ENCODE data around the gene CRHR1. TPM values are rescaled to one million over a fixed set of nuclear protein-coding genes. Genes with fewer than 3 reads are reported as not detected.

Gene CRHR1
- total and polyA plus RNA-seq, 8 donors: not detected

GRCh38 chr17:45849536-45849990 lies 65.4 kb downstream of the CRHR1 start:
- TF ChIP-seq, protein P1, sequence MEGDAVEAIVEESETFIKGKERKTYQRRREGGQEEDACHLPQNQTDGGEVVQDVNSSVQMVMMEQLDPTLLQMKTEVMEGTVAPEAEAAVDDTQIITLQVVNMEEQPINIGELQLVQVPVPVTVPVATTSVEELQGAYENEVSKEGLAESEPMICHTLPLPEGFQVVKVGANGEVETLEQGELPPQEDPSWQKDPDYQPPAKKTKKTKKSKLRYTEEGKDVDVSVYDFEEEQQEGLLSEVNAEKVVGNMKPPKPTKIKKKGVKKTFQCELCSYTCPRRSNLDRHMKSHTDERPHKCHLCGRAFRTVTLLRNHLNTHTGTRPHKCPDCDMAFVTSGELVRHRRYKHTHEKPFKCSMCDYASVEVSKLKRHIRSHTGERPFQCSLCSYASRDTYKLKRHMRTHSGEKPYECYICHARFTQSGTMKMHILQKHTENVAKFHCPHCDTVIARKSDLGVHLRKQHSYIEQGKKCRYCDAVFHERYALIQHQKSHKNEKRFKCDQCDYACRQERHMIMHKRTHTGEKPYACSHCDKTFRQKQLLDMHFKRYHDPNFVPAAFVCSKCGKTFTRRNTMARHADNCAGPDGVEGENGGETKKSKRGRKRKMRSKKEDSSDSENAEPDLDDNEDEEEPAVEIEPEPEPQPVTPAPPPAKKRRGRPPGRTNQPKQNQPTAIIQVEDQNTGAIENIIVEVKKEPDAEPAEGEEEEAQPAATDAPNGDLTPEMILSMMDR (IDR thresholded peaks at IDR 0.05): no peak
- DNase-seq: no peak
- no peak overlapping the region for H3K27ac ChIP-seq
- no peak for ATAC-seq
- peaks cover 0 to 50% of the 10 kb centered on the region in 2 donors for H3K27me3 ChIP-seq
- no peaks in the 10 kb centered on the region for H3K9me3 ChIP-seq
- intact Hi-C loops (cut with DNase I): no loop called here
- no peak overlapping the region for H3K4me3 ChIP-seq
- H3K4me1 ChIP-seq: no peaks in the 10 kb centered on the region
- no peaks in the 10 kb centered on the region for H3K36me3 ChIP-seq

GRCh38 chr17:45850011-45850410 lies 65.9 kb downstream of the CRHR1 start:
- Histone ChIP-seq H3K9me3 (no peaks in the 10 kb centered on the region), H3K36me3 (no peaks in the 10 kb centered on the region), H3K27me3 (peaks cover 0 to 55% of the 10 kb centered on the region in 2 donors), H3K27ac (no peak overlapping the region), H3K4me3 (no peak overlapping the region), H3K4me1 (no peaks in the 10 kb centered on the region)
- TF ChIP-seq, protein P1 (IDR thresholded peaks at IDR 0.05): no peak
- intact Hi-C loops (cut with DNase I): no loop called here
- no peak for DNase-seq
- ATAC-seq: no peak

DNA sequence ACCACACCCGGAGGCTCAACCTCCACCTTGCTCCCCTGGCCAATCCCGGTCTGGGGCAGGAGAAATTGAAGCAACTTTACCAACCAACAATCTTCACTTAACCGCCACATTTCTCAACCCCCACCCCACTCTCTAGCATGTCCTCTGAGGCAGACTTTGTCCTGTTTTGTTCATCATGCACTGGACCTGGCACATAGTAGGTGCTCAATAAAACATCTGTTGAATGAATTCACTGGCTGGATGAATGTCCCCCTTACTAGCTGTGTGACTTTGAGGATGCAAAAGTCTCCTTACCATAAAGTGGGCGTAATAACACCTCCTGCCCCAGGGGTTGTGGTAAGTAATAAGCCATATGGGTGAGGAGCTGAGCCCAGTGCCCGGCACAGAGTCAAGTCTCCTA lies 66.3 kb downstream of the CRHR1 start:
- Histone ChIP-seq H3K4me3 (no peak overlapping the region), H3K27ac (no peak overlapping the region), H3K9me3 (no peaks in the 10 kb centered on the region), H3K36me3 (no peaks in the 10 kb centered on the region), H3K4me1 (no peaks in the 10 kb centered on the region), H3K27me3 (peaks cover 0 to 57% of the 10 kb centered on the region in 2 donors)
- intact Hi-C loops (cut with DNase I): no loop called here
- DNase-seq: no peak
- TF ChIP-seq, protein P1 (IDR thresholded peaks at IDR 0.05): no peak
- ATAC-seq: no peak

DNA sequence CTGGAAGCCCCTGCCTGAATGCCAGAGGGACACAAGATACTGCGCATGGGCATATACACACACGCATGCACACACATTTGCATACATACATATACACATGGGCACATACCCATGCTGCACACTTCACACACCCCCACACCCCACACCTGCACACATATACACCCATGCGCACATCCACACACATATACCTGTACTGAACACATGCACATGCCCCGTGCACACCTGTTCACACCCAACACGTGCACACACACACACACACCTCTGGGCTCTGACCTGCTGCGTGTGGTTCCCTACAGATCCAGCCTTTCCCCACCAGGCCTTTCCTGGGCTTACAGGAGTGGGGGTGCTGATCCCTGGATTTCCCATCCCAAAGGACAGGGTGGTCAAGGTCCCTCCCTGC lies 66.9 kb downstream of the CRHR1 start:
- no peak for ATAC-seq
- H3K36me3 ChIP-seq: no peaks in the 10 kb centered on the region
- TF ChIP-seq, protein P1 (IDR thresholded peaks at IDR 0.05): no peak
- no peaks in the 10 kb centered on the region for H3K9me3 ChIP-seq
- peaks cover 0 to 59% of the 10 kb centered on the region in 2 donors for H3K27me3 ChIP-seq
- no peak overlapping the region for H3K27ac ChIP-seq
- H3K4me1 ChIP-seq: no peaks in the 10 kb centered on the region
- intact Hi-C loops (cut with DNase I): no loop called here
- no peak for DNase-seq
- H3K4me3 ChIP-seq: no peak overlapping the region

DNA sequence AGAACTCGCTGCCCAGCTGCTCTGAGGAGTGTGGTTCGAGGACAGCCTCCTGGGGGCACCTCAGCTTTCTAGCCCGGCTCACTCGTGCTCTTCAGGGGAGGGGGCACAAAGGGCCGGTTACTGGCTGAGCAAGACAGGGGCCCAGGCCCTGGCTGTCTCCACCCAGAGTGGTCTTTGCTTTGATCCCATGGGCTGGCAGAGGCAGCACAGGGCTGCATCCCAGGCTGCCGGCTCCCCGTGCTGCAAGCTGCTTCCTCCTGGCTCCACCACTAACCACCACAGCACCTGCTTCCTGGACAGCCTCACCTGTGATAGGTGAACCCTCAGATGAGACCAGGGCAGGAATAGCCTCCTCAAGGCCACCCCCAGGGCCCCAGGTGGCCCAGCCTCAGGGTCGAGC lies 67.3 kb downstream of the CRHR1 start:
- H3K4me1 ChIP-seq: no peaks in the 10 kb centered on the region
- TF ChIP-seq, protein P1 (IDR thresholded peaks at IDR 0.05): no peak
- H3K27ac ChIP-seq: no peak overlapping the region
- DNase-seq (no peak), ATAC-seq (no peak)
- H3K4me3 ChIP-seq: no peak overlapping the region
- H3K36me3 ChIP-seq: no peaks in the 10 kb centered on the region
- no peaks in the 10 kb centered on the region for H3K9me3 ChIP-seq
- intact Hi-C loops (cut with DNase I): no loop called here
- peaks cover 0 to 59% of the 10 kb centered on the region in 2 donors for H3K27me3 ChIP-seq
